GM13977 (cell line): ENCODE data around the gene GALNT7.
"Not testable (repeated sequence)": the region's sequence is repeated elsewhere in the genome, so short reads cannot be mapped to it uniquely, and the experiment has no call there.

Experiments used
- DNase-seq: peaks from one replicate; pipeline ENCODE4 v3.0.0; 2012; ENCODE audit warnings: low spot score
- CTCF ChIP-seq: IDR thresholded peaks from 2 replicates; pipeline ENCODE4 v1.5.1; 2012; ENCODE audit warnings: mild to moderate bottlenecking, control low read depth; ENCODE audit not compliant: insufficient read depth; ENCODE audit errors: extremely low read depth, missing control alignments
- in situ Hi-C: fragments of 300-500 bp; cut with MboI; formaldehyde crosslinking; loops from one replicate; pipeline ENCODE4 v1.12.0; 2022; ENCODE audit warnings: low sequenced_read_pairs, low pct_unique_long_range_greater_than_20kb, mixed read lengths, inconsistent platforms; ENCODE audit not compliant: unreplicated experiment

GALNT7 gene

DNA sequence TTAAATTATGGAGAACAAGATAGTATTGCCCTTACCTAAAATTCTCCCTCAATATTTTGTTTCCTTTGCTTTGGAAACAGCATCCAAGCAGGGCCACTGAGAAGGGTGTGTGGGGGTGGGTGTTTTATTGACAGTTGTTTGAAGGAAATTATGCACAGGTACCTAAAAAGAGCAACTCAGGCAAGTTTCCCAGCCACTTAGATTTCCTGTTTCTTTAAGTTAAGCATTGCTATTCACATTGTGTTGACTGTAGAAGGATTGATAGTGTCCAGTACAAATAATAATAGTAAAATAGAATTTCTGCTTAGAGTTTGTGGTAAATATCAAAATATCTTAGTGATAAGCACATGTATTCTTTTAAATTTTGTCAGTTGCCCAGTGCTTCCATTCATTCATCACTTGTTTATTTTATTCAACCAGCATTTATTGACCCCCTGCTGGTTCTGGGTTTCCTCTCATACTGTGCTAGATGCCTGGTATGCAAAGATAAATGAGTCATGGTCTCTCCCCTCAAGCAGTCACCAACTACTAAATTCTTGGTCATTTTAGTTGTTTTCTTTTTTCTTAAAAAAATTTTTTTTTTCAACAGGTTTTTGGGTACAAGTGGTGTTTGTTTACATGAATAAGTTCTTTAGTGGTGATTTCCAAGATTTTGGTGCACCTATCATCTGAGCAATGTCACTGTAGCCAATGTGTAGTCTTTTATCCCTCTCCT is 50.0 kb downstream of the GALNT7 start:
- in situ Hi-C loops, result no loop called here
- TF ChIP-seq CTCF, result no peak
- no peak for DNase-seq

DNA sequence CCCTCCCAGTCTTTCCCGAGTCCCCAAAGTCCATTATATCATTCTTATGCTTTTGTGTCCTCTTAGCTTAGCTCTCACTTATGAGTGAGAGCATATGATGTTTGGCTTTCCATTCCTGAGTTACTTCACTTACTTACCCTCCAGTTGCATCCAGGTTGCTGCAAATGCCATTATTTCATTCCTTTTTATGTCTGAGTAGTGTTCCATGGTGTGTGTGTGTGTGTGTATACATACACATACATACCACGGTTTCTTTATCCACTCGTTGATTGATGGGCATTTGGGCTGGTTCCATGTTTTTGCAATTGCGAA is 50.5 kb downstream of the GALNT7 start:
- in situ Hi-C loops, result not testable (repeated sequence)

DNA sequence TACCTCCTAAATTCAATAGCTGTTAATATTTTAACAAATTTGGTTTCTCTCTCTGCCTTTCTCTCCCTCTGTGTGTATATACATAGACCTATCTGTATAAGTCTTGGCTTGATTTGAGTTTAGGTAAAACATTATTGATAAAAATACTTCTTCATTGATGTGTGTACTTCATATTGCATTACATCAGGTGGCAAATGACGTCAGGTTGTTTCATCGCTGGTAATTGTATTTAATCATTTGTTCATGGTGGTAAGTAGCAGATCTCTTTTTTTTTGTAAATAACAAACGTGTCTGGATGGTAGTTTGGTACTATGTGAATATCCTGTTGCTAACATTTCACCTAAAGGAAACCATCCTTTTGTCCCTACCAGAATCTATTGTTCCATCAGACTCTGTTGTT is 55.1 kb downstream of the GALNT7 start:
- DNase-seq, result no peak
- TF ChIP-seq CTCF, result no peak
- in situ Hi-C loops, result no loop called here

More for the DNA sequence above, 50.5 kb downstream of the GALNT7 start:
- DNase-seq, result not testable (repeated sequence)

DNA sequence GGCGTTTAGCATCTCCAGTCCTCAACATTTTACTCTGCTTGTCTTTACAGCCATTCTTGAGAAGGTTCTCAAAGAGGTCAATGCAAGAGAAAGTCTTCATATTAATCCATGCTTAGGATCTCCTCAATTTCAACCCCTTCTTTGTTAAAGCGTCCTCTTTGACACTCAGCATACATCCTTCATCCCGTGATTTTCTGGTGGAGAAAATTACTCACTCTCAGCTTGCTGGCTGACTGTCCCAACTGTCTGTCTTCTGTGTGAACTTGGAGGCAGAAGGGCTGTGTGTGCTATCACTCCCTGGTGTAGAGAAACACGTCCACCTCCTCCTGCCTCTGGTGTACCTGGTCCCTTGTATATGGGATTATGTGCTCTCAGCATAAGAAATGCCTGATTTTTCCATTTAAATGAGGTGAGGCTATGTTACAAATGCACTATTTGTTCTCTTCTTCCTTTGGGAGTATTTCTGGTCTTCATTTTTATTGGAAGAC is 57.8 kb downstream of the GALNT7 start:
- DNase-seq, result no peak
- in situ Hi-C loops, result no loop called here
- no peak for TF ChIP-seq CTCF

- no peak for DNase-seq
- no peak for TF ChIP-seq CTCF
- in situ Hi-C loops, result no loop called here
These were observed 59.1 kb downstream of the GALNT7 start for GRCh38 chr4:173227756-173228155.

DNA sequence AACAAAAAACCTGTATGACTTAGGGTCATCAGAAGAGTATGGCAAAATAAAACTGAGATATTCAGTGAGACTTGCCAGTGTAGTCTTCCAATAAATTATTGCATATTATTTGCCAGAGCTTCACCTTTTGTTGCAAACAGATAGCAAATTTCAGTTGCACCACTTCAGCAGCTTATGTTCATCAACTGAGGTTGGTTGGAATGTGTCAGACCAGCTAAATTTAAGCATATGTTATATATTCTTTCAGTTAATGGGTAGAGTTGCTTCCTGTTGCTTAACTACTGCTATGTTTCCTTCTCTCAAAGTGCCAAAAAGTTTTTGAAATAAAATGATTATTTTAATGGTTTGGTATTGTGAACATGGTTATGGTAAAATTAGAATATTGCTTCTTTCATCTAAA is 61.5 kb downstream of the GALNT7 start:
- no peak for TF ChIP-seq CTCF
- DNase-seq, result no peak
- in situ Hi-C loops, result no loop called here

GRCh38 chr4:173231916-173232315 is 63.3 kb downstream of the GALNT7 start:
- in situ Hi-C loops, result no loop called here
- peak; percentile 31 for TF ChIP-seq CTCF
- no peak for DNase-seq
